GM21367 (cell line): Measurements from ENCODE around the gene PGF.
"Not testable (repeated sequence)": the region's sequence is repeated elsewhere in the genome, so short reads cannot be mapped to it uniquely, and the experiment has no call there.

Experiments
- ATAC-seq: cut with Tn5 transposase; IDR thresholded peaks from one replicate; pipeline ENCODE4 v1.9.1; 2021; ENCODE audit not compliant: unreplicated experiment

Gene PGF

DNA sequence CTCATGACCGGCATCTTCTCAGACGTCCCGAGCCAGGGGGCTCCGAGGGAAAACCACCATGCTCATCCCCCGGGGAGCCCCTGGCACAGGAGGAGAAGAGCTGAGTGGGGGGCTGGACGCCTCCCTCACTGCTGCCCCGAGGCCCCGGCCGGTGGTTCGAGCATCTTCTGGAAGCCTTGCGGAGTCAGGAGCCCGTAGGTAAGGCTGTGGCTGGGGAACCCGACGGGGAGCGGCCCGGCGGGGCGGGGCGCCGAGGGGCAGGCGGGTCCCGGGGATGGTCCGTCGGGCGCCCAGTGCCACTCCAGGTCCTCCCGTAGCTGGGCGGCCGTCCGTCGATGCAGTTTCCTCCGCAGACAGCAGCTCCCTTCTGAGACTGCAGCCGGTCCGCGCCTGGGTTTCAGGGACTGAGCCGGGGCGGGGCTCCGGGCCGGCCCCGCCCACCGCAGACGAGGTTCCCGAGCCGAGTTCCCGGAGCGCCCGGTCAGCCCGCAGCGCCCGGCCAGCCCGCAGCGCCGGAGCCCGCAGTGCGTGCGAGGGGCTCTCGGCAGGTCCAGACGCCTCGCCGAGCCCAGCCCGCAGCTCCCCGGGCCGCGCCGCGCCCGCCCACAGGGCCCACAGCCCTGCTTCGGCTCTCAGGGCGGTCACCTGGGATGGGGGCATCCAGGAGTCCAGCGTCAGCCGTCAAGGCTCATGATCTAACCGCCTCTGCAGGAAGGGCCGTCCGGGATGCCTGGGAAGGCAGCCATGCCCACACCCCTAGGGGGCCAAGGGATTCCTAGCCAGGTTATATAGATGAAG, at the start of gene PGF:
TSS of gene PGF (minus strand) at position 369 of the 798 bp plus-strand sequence. CDS start at position 14, 355 bp downstream.
- ATAC-seq: no peak

DNA sequence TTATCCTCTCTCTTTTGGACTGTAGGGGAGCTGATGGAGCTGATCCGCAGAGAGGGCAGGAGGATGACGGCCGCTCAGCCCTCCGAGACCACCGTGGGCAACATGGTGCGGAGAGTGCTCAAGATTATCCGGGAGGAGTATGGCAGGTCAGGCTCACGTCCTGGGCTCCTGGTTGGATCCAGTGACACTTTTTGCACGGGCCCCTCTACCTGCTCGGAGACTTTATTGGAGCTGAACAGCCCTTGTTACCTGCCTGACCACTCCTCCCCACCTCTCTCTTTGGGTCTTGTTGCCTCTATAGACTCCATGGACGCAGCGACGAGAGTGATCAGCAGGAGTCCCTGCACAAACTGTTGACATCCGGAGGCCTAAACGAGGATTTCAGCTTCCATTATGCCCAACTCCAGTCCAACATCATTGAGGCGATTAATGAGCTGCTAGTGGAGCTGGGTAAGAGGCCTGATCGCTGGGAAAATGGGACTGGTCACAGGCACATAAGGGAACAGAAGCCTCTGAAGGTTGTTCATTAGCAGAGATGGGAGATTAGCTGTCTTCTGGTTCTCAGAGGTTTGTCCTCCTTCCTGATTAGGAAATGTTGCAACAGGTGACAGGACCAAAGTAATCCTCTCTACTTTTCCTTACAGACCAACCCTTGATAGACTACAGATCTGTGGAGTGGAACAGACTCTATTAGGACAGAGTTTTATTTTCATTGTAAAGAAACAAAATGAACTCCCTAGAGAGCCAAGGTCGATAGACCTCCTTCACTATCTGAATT, 48.0 kb upstream of the PGF start:
- no peak for ATAC-seq

DNA sequence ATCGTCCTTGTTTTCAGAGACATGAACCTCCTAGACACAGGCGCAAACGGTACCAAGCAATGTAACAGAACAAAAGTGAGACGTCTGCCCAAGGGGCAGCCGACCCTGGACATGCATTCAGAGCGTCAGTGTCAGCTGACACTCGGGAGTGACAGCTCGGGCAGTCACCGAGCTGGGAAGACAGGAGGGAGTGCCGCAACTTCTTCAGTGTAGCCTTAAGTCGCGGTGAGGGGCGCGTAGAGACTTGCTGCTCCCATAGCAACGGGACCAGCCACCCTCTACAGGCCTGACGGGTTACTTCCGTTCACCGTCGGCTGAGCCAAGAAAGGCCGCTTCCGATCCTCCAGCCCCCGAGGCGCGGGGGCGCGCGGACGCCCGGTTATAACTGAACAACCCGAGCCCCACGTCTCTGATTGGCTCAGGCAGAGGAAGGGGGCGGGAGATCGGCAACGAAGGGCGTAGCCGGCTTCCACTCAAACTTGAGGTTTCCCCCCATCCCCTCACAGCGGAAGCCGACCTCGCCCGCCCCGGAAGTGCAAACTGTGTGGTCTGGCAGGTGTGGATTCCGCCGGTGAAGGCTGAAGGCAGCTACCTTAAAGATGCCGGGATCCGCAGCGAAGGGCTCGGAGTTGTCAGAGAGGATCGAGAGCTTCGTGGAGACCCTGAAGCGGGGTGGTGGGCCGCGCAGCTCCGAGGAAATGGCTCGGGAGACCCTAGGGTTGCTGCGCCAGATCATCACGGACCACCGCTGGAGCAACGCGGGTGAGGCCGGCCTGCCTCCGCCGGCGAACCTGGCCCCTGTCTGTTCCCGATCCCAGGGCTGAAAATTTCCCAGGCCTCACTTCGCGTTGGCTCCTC, 47.2 kb upstream of the PGF start, which contains the start of gene EIF2B2:
TSS of gene EIF2B2 (plus strand) at position 530 of the 858 bp plus-strand sequence. CDS start at position 600, 70 bp downstream.
- peak; percentile 96 for ATAC-seq

DNA sequence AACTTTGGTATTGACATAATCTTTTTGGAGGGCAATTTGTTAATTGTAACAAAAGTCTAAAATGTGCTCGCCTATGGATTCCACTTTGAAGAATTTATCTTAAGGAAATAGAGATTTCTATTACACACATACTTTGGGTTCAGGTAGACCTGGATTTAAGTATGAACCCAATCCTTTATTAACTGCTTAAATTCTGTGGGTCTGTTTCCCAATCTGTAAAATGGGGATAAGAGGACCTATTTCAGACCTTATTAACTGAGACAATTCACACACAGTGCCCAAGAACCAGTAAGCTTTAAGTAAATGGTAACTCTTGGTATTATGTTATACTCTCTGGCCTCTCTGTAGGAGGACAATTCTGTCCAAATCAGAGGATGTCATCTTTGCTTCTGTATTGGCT, 46.5 kb upstream of the PGF start:
- ATAC-seq: no peak

DNA sequence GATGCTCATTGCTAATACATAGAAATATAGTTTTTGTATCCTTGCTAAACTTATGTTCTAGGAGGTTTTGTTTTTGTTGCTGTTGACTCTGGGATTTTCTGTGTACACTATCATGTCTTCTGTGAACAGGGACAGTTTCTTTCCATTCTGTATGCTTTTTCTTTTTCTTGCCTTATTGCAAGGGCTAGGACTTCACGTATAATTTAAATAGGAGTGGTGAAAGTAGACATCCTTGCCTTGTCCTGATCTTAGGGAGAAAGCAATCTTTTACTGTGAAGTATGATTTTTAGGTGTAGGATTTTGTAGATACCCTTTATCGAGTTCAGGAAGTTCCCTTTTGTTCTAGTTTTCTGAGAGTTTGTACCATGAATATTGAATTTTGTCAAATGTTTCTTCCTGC, 45.9 kb upstream of the PGF start:
- ATAC-seq: no peak

DNA sequence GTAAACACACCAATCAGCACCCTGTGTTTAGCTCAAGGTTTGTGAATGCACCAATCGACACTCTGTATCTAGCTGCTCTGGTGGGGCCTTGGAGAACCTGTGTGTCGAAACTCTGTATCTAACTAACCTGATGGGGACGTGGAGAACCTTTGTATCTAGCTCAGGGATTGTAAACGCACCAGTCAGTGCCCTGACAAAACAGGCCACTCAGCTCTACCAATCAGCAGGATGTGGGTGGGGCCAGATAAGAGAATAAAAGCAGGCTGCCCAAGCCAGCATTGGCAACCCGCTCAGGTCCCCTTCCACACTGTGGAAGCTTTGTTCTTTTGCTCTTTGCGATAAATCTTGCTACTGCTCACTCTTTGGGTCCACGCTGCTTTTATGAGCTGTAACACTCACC, 40.4 kb upstream of the PGF start:
- not testable (repeated sequence) for ATAC-seq

DNA sequence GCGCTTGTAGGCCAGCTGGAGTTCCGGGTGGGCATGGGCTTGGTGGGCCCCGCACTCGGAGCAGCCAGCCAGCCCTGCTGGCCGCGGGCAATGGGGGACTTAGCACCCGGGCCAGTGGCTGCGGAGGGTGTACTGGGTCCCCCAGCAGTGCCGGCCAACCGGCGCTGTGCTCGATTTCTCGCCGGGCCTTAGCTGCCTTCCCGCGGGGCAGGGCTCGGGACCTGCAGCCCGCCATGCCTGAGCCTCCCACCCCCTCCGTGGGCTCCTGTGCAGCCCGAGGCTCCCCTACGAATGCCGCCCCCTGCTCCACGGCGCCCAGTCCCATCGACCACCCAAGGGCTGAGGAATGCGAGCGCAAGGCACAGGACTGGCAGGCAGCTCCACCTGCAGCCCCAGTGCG, 38.8 kb upstream of the PGF start:
- not testable (repeated sequence) for ATAC-seq

DNA sequence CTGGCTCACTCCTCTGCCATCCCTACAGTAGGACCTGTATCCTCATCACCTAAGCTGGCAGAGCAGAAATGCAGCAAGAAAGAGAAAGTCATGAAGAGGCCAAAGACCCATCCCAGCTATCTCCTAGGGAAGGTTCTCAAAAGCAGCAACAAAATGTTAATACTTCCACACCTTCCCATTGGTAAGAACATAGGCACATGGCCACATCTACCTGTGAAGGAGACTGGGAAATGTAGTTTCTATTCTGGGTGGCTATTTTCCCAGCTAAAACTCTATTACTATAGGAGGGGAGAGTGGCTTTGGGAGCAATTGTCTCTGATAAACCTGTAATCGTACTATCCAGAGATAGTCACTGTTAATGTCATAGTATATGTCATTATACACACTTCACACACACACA, 33.6 kb upstream of the PGF start:
- no peak for ATAC-seq

DNA sequence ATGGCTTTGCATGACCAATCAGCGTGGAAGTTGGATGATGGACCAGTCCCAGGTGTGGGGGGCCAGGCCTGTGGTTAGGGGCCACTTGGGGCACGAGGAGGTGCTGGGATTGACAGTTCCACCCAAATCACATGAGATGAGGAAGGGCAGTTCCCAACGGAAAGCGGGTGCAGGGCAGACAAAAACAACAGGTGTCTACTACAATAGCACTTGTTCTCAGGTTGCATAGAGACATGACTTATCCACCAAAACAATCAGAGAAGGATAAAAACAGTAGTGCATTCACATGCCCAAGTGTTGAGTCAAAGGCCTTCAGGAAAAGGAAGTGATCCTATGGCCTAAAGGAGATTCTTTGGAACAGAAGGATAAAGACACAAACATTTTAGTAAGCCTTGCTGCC, 32.7 kb upstream of the PGF start:
- ATAC-seq: no peak

DNA sequence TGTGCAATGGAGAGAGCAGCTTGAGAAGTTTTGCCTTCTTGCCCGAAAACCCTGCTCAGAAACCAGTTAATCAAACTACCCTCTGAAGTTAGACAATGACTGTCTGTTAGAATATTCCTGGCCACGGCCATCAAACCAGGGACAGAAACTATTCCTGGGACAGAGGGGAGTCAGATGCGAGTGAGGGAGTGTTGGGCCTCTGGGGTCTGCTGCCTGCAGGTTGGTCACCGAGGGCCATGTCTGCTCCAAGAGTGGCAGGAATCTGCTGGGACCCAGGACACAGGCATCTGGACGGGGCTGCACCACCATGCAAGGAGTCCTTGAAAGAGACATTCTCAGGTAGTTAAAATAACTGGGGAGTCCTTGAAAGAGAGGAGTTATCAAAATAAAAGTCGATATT, 30.4 kb upstream of the PGF start:
- no peak for ATAC-seq

DNA sequence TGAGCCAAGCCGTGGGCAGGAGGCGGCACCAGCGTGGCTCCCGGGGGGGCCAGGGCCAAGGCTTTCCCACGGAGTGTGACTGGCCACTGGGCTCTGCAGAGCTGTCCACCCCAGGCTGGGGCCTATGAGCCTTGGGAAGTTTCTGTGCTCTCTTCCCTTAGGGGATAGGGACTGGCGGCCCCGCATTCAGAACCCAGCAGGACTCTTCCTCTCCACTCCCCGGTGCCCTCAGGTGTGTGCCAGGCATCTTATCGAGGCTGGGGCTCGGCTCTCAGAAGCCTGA, 29.6 kb upstream of the PGF start:
- ATAC-seq: no peak

DNA sequence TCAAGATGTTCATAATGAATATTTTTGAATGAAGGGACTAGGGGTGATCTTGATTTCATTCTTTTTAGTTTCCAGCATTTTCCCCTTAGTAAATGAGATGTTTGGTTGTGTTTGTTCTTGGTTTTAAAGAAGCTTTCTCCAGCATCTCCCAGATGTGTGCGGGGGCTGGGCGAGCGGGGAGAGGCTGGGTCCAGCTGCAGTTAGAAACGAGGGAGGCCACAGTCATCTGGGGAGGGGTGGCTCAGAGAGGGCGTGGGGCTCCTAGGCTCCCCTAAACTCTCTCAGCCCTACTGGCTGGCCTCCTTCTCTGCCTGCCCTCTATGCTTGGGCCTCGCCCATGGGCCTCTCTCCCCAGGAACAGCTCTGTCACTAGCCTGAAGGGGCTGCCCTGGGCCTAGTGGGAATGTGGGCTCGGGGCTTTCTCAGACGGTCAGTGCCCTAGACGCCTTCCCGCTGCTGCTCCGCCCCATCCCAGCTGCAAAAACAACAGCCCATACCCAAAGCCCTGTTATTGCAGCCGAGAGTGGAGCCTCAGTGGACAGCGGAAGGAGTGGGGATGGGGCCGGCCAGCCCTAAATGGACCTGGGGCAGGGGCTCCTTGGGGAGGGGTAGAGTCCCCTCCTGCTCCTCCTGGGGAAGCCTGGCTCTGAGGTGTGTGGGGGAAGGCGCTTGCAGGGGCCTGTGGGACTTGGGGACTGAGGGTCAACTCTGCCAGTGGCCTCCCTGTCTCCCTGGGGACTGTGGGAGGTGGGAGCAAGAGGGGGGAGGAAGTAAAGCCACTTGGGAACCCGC, 29.0 kb upstream of the PGF start:
- ATAC-seq: no peak

DNA sequence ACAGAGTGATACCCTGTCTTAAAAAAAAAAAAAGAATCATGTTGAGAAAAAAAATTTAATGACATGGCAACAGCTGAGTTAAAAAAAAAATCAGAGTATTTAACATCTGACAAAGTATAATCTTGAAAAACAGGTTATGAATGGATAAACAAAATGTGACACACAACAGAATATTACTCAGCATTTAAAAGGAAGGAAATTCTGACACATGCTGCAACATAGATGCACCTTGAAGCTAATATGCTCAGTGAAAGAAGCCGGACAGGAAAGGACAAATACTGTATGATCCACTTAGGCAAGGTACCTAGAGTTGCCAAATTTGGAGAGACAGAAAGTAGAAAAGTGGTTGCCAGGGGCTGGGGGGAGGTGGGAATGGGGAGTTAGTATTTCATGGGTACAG, 27.9 kb upstream of the PGF start:
- ATAC-seq: no peak

DNA sequence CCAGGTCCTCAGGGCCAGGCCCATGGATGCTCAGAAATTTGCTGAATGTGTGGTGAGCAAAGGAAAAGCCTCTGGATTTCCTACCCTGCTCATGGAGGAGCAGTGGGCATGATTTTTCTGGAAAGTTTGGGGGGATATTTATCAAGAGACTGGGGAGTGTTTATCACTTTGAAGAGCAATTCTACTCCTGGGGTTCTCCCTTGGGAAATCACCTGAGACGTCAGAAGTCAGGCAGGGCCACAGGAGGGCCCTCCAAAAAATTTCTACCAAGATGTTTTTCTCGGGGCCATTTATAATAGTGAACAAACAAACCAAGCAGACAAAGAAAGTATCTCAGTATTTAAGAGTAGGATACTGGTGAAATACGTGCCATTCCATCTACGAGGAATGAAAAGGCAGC, 27.3 kb upstream of the PGF start:
- no peak for ATAC-seq

DNA sequence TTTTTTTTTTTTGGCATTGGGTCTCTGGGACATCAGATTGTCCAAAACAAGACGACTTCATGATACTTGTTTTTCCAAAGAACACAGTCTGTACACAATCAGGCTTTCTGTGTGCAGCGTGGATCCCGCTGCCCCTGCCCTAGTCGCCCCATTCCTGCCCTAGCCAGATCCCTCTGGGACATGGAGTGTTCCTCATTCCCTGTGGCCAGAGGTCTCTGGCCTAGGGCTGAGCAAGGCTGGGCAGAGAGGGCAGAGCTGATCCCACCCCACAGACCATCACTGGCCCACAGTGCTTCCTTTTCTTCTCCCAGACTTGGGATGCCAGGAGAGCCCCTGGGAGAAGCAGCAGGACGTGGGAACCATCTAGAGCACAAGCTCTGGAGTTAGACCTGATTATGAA, 26.4 kb upstream of the PGF start:
- no peak for ATAC-seq

DNA sequence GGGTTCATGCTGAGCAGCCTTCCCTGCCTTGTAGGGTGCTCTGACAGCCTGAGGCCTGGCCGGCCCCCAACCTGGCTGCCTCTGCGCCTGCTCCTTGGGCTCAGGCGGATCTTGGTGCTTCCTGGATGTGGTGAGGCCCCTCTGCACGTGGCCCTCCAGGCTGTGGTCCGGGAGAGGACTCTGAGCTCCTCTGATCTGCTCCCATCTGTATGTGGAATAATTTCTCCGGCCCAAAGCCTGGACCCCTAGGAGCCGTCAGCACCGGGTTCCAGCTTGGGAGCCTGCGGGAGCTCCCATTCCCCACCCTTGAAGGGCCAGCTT, 26.0 kb upstream of the PGF start:
- ATAC-seq: no peak

DNA sequence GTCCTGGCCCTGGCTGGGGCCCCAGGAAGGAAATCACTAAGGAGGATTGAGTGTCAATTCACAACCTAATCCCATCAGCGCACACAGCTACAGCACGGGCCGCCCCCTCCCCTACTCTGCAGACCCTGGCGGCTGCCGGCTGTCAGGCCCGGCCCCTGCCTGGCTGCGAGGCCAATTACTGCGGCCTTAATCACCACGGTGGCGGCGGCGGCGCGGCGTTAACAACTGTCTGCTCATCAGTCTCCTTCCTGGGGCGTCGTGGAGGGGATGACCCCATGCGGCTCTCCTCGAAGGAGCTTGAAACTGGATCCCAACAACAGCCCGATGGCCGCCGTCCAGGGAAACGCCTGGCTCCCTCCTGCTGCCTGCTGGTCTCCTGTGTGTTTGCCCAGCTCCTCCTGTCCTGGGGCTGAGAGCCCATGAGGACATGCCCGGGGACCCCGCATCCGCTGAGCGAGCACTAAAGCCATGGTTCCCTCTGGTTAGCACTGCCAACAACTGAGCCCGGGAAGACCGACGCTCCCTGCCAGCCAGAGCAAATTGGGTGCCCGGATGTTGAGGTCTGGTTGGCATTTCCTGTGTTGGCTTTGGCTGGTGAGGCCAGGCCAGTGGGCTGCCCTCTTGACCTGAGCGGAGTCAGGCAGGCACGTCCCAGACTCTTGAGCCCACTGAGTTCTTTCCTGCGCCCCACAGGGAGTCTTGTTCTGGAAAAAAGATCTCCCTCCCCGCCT, 25.5 kb upstream of the PGF start:
- ATAC-seq: no peak

DNA sequence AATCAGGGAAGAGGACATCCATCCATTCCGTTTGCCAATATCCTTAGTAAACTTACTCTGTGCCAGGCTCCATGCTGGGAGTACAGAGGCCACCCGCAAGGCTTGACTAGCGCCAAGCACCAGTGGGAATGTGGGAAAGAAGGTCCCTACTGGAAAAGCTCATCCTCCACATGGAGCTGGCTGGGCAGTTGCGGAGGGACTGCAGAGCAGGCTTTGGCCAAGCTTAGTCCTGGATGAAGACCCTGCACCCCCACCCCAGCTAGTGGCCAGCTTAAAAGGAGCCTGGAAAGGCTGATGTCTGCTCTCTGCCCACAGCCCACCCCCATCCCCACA, 25.0 kb upstream of the PGF start:
- ATAC-seq: no peak

DNA sequence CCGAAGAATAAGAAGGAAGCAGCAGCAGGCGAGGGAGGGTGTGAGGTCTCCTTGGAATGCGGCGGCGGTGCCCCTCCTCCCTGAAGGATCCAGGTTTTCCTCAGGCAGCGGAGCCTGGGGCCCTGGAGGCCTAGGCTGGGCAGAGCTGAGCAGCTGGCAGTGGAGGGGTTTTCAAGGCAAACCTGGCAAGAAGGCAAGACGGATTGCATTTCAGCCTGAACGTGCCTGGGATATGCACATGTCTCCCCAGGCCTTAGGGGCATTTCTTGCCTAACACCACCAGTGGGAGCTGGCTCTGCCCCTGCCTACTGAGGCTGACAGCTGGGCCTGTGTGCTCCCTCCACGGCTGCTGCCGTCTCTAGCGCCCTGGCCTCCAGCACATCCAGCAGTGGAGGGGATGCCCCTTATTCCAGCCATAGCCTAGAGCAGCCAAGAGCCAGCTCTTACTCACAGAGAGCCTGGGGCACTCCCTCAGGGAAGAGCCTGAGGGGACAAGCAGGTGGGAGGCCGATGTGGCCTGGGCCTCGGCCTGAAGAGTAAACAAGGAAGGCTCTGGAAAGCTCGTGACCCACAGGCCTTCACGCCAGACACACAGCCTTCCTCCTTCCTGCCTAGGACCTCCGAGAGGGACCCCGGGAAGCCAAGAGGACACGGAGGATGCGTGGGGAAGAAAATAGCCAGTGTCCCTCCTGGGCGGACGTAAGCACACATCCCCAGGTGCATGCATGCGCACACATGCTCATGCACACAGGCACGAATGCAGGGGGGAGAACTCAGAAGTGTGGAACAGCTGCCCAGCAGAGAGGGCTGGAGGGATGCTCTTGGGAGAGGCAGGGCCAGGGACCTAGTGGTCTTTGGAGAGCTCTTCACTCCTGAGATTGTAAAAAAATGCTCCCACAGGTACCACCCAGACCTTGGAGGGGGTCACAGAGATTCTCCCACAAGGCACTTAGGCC, 24.3 kb upstream of the PGF start:
- ATAC-seq: no peak
